ENCODE measurements around the gene FSTL5. TPM values are rescaled to one million over a fixed set of nuclear protein-coding genes. Genes with fewer than 3 reads are reported as not detected.

FSTL5 gene
- total and polyA plus RNA-seq, 10 of the 15 experiments (the other 5 are each of a cell fraction or from before 2014, with no cell fraction given) = 0.04 to 2.4 (median 0.08) TPM; not detected in 4

DNA sequence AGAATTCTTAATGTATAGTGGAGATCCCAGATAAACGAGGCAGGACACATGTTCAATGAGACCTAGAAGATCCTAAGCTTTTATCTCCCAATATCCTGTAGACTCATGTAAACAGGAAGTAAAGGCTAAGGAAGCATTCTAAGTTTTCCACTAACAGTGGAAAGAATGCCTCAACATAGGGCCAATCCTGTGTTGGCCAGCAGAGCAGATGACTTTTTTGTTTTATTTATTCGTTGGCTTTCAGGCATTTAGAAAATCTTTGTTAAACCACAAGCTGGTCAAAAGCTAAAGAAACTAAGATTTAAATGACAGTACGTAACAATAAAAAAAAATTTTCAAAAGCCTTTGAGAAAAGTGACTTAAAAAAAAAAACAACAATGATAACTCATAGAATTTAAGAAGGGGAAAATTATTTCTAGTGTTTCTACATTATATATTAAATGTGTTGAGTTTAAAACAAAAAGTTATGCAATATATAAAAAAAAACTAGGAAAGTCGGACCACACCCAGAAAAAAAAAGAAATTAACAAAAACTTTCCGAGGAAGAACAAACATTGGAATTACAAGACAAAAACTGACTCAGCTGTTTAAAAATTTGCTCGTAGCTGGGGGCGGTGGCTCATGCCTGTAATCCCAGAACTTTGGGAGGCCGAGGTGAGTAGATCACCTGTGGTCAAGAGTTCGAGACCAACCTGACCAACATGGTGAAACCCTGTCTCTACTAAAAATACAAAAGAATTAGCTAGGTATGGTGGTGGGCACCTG is 759.3 kb downstream of the FSTL5 start:
- no peaks in the 10 kb centered on the region for H3K27me3 ChIP-seq (replicated peaks in 1 of 2; ENCODE audit: control insufficient read depth in 2 of 2, insufficient read depth in 2 of 2, low read length in 1 of 2)
- ChIA-PET SMC1A (ENCODE audit: uncharacterized antibody, unreplicated experiment) (no interaction called here), CTCF (interaction anchor here (1.0 kb wide), 1 partner anchor 151 kb away, joined by 3 read pairs; no protein-coding TSS in a partner anchor), RAD21 (ENCODE audit: unreplicated experiment) (interaction anchor here (0.7 kb wide), 1 partner anchor 366 kb away, joined by 4 read pairs; no protein-coding TSS in a partner anchor), POLR2A (no interaction called here)
- BruUV-seq (replicated peaks) = no TSS peak
- intact Hi-C loops (cut with micrococcal nuclease; ENCODE audit: unreplicated experiment) = no loop called here
- no peak for FAIRE-seq
- no peak overlapping the region for H3K27ac ChIP-seq (ENCODE audit: control insufficient read depth, insufficient read depth)
- no peaks in the 10 kb centered on the region for H3K79me2 ChIP-seq (ENCODE audit: control insufficient read depth, insufficient read depth, low read length)
- H3K4me1 ChIP-seq (ENCODE audit: control insufficient read depth, insufficient read depth, low read length) = no peaks in the 10 kb centered on the region
- no peaks in the 10 kb centered on the region for H3K36me3 ChIP-seq (ENCODE audit: control insufficient read depth in 2 of 2, insufficient read depth in 2 of 2, low read length in 1 of 2)
- no peak overlapping the region for H2AFZ ChIP-seq (ENCODE audit: control insufficient read depth, low read depth, low read length)
- in situ Hi-C loops (cut with MboI) = no loop called here
- no peak overlapping the region for H3K9ac ChIP-seq (ENCODE audit: control insufficient read depth, insufficient read depth, low read length)
- no peak for ATAC-seq
- TF ChIP-seq, protein P1, sequence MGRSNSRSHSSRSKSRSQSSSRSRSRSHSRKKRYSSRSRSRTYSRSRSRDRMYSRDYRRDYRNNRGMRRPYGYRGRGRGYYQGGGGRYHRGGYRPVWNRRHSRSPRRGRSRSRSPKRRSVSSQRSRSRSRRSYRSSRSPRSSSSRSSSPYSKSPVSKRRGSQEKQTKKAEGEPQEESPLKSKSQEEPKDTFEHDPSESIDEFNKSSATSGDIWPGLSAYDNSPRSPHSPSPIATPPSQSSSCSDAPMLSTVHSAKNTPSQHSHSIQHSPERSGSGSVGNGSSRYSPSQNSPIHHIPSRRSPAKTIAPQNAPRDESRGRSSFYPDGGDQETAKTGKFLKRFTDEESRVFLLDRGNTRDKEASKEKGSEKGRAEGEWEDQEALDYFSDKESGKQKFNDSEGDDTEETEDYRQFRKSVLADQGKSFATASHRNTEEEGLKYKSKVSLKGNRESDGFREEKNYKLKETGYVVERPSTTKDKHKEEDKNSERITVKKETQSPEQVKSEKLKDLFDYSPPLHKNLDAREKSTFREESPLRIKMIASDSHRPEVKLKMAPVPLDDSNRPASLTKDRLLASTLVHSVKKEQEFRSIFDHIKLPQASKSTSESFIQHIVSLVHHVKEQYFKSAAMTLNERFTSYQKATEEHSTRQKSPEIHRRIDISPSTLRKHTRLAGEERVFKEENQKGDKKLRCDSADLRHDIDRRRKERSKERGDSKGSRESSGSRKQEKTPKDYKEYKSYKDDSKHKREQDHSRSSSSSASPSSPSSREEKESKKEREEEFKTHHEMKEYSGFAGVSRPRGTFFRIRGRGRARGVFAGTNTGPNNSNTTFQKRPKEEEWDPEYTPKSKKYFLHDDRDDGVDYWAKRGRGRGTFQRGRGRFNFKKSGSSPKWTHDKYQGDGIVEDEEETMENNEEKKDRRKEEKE (IDR thresholded peaks at IDR 0.05) = no peak
- TF ChIP-seq, protein P2, sequence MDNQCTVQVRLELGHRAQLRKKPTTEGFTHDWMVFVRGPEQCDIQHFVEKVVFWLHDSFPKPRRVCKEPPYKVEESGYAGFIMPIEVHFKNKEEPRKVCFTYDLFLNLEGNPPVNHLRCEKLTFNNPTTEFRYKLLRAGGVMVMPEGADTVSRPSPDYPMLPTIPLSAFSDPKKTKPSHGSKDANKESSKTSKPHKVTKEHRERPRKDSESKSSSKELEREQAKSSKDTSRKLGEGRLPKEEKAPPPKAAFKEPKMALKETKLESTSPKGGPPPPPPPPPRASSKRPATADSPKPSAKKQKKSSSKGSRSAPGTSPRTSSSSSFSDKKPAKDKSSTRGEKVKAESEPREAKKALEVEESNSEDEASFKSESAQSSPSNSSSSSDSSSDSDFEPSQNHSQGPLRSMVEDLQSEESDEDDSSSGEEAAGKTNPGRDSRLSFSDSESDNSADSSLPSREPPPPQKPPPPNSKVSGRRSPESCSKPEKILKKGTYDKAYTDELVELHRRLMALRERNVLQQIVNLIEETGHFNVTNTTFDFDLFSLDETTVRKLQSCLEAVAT (IDR thresholded peaks at IDR 0.05) = no peak
- TF ChIP-seq NBN (IDR thresholded peaks at IDR 0.05) = no peak
- TF ChIP-seq NFYB (IDR thresholded peaks at IDR 0.05; ENCODE audit: insufficient read depth, low read depth, low read length) = no peak
- WGBS (ENCODE audit: insufficient coverage, insufficient replicate concordance, low lambda C conversion rate, missing lambda C conversion rate) = 16% methylated on average over 9 of the region's 9 CpGs
- no peak overlapping the region for H3K4me3 ChIP-seq
- DNase-seq (ENCODE audit: low read depth, low spot score) = no peak
- H4K20me1 ChIP-seq (ENCODE audit: control insufficient read depth, insufficient read depth) = no peaks in the 10 kb centered on the region
- H3K9me3 ChIP-seq (replicated peaks; ENCODE audit: control insufficient read depth, insufficient read depth, low read length) = no peaks in the 10 kb centered on the region
- no peak overlapping the region for H3K4me2 ChIP-seq (ENCODE audit: control insufficient read depth, insufficient read depth)

Measured in GM12878 (cell line).